GM20000 (cell line): ENCODE results near the gene CWH43.
A peak's percentile ranks its signal among the peaks of the same experiment; 100 is the strongest.

Experiments used
- DNase-seq: peaks from one replicate; pipeline ENCODE4 v3.0.0; 2012; ENCODE audit warnings: low spot score
- CTCF ChIP-seq: IDR thresholded peaks from 2 replicates; pipeline ENCODE4 v1.5.1; 2012; ENCODE audit warnings: mild to moderate bottlenecking, control low read depth; ENCODE audit errors: extremely low read depth, missing control alignments

Gene CWH43

GRCh38 chr4:48962636-48963035 is 23.4 kb upstream of the CWH43 start:
- TF ChIP-seq CTCF, result no peak
- DNase-seq, result no peak

GRCh38 chr4:48963042-48963679 is 22.9 kb upstream of the CWH43 start:
- peak; percentile 97 for TF ChIP-seq CTCF
- peak; percentile 71 for DNase-seq

- no peak for DNase-seq
- TF ChIP-seq CTCF, result no peak
Observed at GRCh38 chr4:48967101-48967500, 19.0 kb upstream of the CWH43 start.

- no peak for DNase-seq
- TF ChIP-seq CTCF, result no peak
Observed at GRCh38 chr4:48967631-48968030, 18.4 kb upstream of the CWH43 start.

GRCh38 chr4:48968814-48969213 is 17.3 kb upstream of the CWH43 start:
- no peak for TF ChIP-seq CTCF
- DNase-seq, result no peak

- DNase-seq, result no peak
- TF ChIP-seq CTCF, result no peak
Observed at GRCh38 chr4:48970471-48970921, 15.6 kb upstream of the CWH43 start.

GRCh38 chr4:48974979-48975640 is 11.0 kb upstream of the CWH43 start:
- no peak for DNase-seq

More at GRCh38 chr4:48974979-48975640, 11.0 kb upstream of the CWH43 start:
- no peak for TF ChIP-seq CTCF
